BE2C (cell line): ENCODE data around the gene CPA2.

Experiments
- DNase-seq: peaks from one replicate; pipeline ENCODE4 v3.0.0-alpha.2; 2020
- H3K27me3 ChIP-seq: fragments of 250-450 bp; sonication (Bioruptor Pico); 2 replicates; pipeline ENCODE4 v1.5.1; 2020; ENCODE audit warnings: mild to moderate bottlenecking
- H3K36me3 ChIP-seq: fragments of 250-450 bp; sonication (Bioruptor Pico); 2 replicates; pipeline ENCODE4 v1.5.1; 2020; ENCODE audit warnings: mild to moderate bottlenecking
- H3K4me1 ChIP-seq: fragments of 250-450 bp; sonication (Bioruptor Pico); 2 replicates; pipeline ENCODE4 v1.5.1; 2020
- H3K4me3 ChIP-seq: 2 replicates; pipeline ENCODE4 v1.5.1; 2011; ENCODE audit warnings: low read depth, low read length
- H3K9me3 ChIP-seq: fragments of 250-450 bp; sonication (Bioruptor Pico); 2 replicates; pipeline ENCODE4 v1.5.1; 2020
- TF ChIP-seq, protein P1 (sequence below): IDR thresholded peaks from 2 replicates; pipeline ENCODE4 v1.5.1; 2012; ENCODE audit warnings: mild to moderate bottlenecking, low read depth, low read length

The CPA2 gene

DNA sequence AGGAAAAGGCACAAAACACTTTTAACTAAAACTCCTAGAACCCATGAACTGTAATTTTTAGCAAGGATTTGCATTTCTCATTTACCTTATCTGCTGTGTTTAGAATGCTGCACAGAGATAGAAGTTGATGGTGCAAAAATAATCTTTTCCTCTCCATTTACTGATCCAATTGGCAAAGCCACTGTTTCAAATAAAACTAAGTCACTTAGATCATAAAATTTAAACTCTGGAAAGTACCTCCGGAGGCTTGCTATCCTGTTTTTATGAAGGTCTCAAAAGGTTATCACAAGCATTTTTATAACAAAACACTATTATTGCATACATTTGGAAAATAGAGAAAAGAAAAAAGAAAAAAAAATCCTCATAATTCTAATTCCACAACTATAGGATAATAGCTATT is 7.6 kb downstream of the CPA2 start:
- Histone ChIP-seq H3K9me3 (no peaks in the 10 kb centered on the region), H3K4me1 (no peaks in the 10 kb centered on the region), H3K4me3 (no peak overlapping the region), H3K36me3 (no peaks in the 10 kb centered on the region), H3K27me3 (no peaks in the 10 kb centered on the region)
- TF ChIP-seq, protein P1, sequence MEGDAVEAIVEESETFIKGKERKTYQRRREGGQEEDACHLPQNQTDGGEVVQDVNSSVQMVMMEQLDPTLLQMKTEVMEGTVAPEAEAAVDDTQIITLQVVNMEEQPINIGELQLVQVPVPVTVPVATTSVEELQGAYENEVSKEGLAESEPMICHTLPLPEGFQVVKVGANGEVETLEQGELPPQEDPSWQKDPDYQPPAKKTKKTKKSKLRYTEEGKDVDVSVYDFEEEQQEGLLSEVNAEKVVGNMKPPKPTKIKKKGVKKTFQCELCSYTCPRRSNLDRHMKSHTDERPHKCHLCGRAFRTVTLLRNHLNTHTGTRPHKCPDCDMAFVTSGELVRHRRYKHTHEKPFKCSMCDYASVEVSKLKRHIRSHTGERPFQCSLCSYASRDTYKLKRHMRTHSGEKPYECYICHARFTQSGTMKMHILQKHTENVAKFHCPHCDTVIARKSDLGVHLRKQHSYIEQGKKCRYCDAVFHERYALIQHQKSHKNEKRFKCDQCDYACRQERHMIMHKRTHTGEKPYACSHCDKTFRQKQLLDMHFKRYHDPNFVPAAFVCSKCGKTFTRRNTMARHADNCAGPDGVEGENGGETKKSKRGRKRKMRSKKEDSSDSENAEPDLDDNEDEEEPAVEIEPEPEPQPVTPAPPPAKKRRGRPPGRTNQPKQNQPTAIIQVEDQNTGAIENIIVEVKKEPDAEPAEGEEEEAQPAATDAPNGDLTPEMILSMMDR, result no peak
- no peak for DNase-seq

GRCh38 chr7:130274983-130275591 is 8.4 kb downstream of the CPA2 start:
- no peak overlapping the region for H3K4me3 ChIP-seq
- H3K4me1 ChIP-seq, result no peaks in the 10 kb centered on the region
- TF ChIP-seq, protein P1, result no peak
- no peaks in the 10 kb centered on the region for H3K36me3 ChIP-seq
- no peaks in the 10 kb centered on the region for H3K9me3 ChIP-seq
- no peaks in the 10 kb centered on the region for H3K27me3 ChIP-seq
- no peak for DNase-seq

DNA sequence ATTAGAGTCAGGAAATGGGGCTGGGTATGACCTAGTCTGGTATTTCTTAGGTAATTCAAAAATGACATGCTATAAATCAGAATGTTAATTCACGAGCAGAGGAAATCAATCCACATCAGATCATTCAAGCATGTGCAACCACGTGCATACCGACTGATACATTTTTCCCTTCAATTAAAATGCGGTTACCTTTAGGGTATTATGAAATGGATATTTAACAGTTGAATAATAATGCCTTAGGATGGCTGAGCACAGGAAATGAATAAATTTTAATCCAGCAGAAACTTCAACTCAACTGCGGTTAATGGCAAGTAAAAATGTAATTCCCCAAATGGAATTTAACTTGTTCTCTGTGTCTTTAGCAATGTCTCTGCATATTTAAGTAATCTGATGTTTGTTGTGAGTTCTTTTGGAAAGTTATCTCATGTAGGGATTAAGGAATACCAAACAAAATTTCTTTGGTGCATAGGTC is 9.2 kb downstream of the CPA2 start:
- Histone ChIP-seq H3K9me3 (no peaks in the 10 kb centered on the region), H3K4me1 (no peaks in the 10 kb centered on the region), H3K4me3 (no peak overlapping the region), H3K36me3 (no peaks in the 10 kb centered on the region), H3K27me3 (no peaks in the 10 kb centered on the region)
- no peak for DNase-seq
- TF ChIP-seq, protein P1, result no peak

- Histone ChIP-seq H3K9me3 (no peaks in the 10 kb centered on the region), H3K27me3 (no peaks in the 10 kb centered on the region), H3K4me1 (no peaks in the 10 kb centered on the region), H3K4me3 (no peak overlapping the region), H3K36me3 (no peaks in the 10 kb centered on the region)
- TF ChIP-seq, protein P1, result no peak
- no peak for DNase-seq
Observed at GRCh38 chr7:130276796-130277762, 10.4 kb downstream of the CPA2 start.

- peak; percentile 69 for DNase-seq
Observed at GRCh38 chr7:130277763-130278643, 11.3 kb downstream of the CPA2 start.

More at GRCh38 chr7:130277763-130278643, 11.3 kb downstream of the CPA2 start:
- TF ChIP-seq, protein P1, result peak; percentile 75
- Histone ChIP-seq H3K27me3 (no peaks in the 10 kb centered on the region), H3K4me3 (no peak overlapping the region), H3K4me1 (no peaks in the 10 kb centered on the region), H3K36me3 (no peaks in the 10 kb centered on the region), H3K9me3 (no peaks in the 10 kb centered on the region)
